ENCODE results near the gene KCTD10.

DNA sequence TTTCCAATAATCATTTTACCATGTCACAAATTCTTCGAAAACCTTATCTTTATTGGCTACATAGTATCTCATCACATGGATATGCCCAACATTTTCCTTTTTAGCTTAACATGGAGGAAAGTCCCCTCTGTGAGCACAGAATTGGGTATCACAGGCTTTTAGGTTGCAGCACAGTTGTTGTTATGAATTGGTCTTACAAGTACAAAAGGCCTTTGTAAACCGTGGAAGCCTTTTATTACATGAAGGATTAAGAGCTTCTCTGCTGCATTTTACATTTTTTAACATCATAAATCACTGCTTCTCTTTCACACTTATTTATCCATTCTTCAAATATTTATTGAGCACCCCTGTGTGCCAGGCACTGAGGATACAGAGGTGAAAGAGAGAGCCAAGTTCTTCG lies 26.5 kb upstream of the KCTD10 start:
- TF ChIP-seq CTCF (IDR thresholded peaks at IDR 0.05; ENCODE audit: low read length): no peak
- TF ChIP-seq EZH2 (IDR thresholded peaks at IDR 0.05; ENCODE audit: borderline replicate concordance, low read length): no peak

All from OCI-LY1 (cell line).